ENCODE results near the gene HSPA9. TPM values are rescaled to one million over a fixed set of nuclear protein-coding genes. Genes with fewer than 3 reads are reported as not detected.
A peak's percentile ranks its signal among the peaks of the same experiment; 100 is the strongest.

The HSPA9 gene
- total RNA-seq, 3 donors from 2014 or later: 236 to 288 (median 266) TPM

GRCh38 chr5:138544181-138545134 lies 30.7 kb downstream of the HSPA9 start:
- peaks cover 5 to 34% of the 10 kb centered on the region in 2 donors for H3K4me1 ChIP-seq
- intact Hi-C loops (cut with DNase I; ENCODE audit: low total_unique reads): no loop called here
- no peak for DNase-seq (ENCODE audit: low spot score in 2 of 2)

GRCh38 chr5:138543730-138544104 lies 31.5 kb downstream of the HSPA9 start:
- no peak for TF ChIP-seq CTCF (IDR thresholded peaks at IDR 0.05)
- peak in 1 of 3 donors; percentile 19 for TF ChIP-seq POLR2AphosphoS5 (IDR thresholded peaks at IDR 0.05)
- Histone ChIP-seq H3K4me1 (peaks cover 5 to 34% of the 10 kb centered on the region in 2 donors), H3K27me3 (no peaks in the 10 kb centered on the region), H3K27ac (peak overlapping the region; percentile 98 to 100), H3K9me3 (no peaks in the 10 kb centered on the region), H3K4me3 (peak overlapping the region; percentile 85 to 100 (median 99)), H3K36me3 (no peaks in the 10 kb centered on the region)
- intact Hi-C loops (cut with DNase I; ENCODE audit: low total_unique reads): no loop called here
- peak in 1 of 2 donors; percentile 75 for DNase-seq (ENCODE audit: low spot score in 2 of 2)

More at GRCh38 chr5:138544181-138545134, 30.7 kb downstream of the HSPA9 start:
- TF ChIP-seq POLR2A (IDR thresholded peaks at IDR 0.05) (no peak), POLR2AphosphoS5 (IDR thresholded peaks at IDR 0.05) (no peak), CTCF (IDR thresholded peaks at IDR 0.05) (no peak)
- peak overlapping the region; percentile 85 to 100 (median 99) for H3K4me3 ChIP-seq
- H3K9me3 ChIP-seq: no peaks in the 10 kb centered on the region
- no peaks in the 10 kb centered on the region for H3K27me3 ChIP-seq
- H3K27ac ChIP-seq: peak overlapping the region; percentile 98 to 100
- no peaks in the 10 kb centered on the region for H3K36me3 ChIP-seq

- peak; percentile 100 for DNase-seq (ENCODE audit: low spot score in 2 of 2)
- Histone ChIP-seq H3K4me3 (peak within 1 kb of the TSS; percentile 85 to 100 (median 99)), H3K9me3 (no peaks in the 10 kb centered on the region), H3K36me3 (no peaks in the 10 kb centered on the region), H3K27ac (peak within 1 kb of the TSS; percentile 98 to 100), H3K4me1 (peaks cover 5 to 34% of the 10 kb centered on the region in 2 donors), H3K27me3 (no peaks in the 10 kb centered on the region)
- intact Hi-C loops (cut with DNase I; ENCODE audit: low total_unique reads): no loop called here
- TF ChIP-seq POLR2AphosphoS5 (IDR thresholded peaks at IDR 0.05) (peak; percentile 98 to 100 (median 100)), POLR2A (IDR thresholded peaks at IDR 0.05) (peak; percentile 99), CTCF (IDR thresholded peaks at IDR 0.05) (peak; percentile 18 to 25 (median 25))
Measured at GRCh38 chr5:138542956-138543729, 32.1 kb downstream of the HSPA9 start, which contains the start of gene ETF1. Gene ETF1, minus strand, starts transcription at chr5:138543236. Its CDS starts 318 bp downstream, at chr5:138542918.

- no peaks in the 10 kb centered on the region for H3K27me3 ChIP-seq
- intact Hi-C loops (cut with DNase I; ENCODE audit: low total_unique reads): no loop called here
- DNase-seq (ENCODE audit: low spot score in 2 of 2): peak in 1 of 2 donors; percentile 29
Measured at GRCh38 chr5:138542180-138542955, 32.8 kb downstream of the HSPA9 start.

More at GRCh38 chr5:138542180-138542955, 32.8 kb downstream of the HSPA9 start:
- H3K4me3 ChIP-seq: peak overlapping the region; percentile 85 to 100 (median 99)
- peaks cover 5 to 34% of the 10 kb centered on the region in 2 donors for H3K4me1 ChIP-seq
- no peaks in the 10 kb centered on the region for H3K9me3 ChIP-seq
- TF ChIP-seq CTCF (IDR thresholded peaks at IDR 0.05): no peak
- TF ChIP-seq POLR2AphosphoS5 (IDR thresholded peaks at IDR 0.05): no peak
- TF ChIP-seq POLR2A (IDR thresholded peaks at IDR 0.05): no peak
- H3K27ac ChIP-seq: peak overlapping the region; percentile 98 to 100
- no peaks in the 10 kb centered on the region for H3K36me3 ChIP-seq
